ENCODE measurements around the gene ELMOD3.

ELMOD3 gene

DNA sequence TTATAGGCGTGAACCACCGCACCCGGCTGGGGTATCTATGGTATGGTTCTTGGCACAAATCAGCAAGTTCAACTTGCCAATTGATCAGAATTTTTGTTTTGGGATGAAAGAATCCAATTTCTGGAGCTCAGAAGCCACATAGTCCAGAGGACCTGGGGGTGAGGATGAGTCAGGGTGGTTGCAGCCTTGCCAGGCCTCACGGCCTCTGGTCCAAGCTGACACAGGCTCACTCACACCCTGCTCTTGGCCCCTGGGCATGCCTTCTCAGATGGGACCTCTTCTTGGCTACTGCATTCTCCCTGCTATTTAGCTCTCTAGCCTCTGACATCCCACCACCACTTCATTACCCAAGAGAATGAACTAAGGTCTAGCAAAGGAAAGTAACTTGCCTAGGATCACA is 39.3 kb downstream of the ELMOD3 start:
- no peak for TF ChIP-seq CTCF (IDR thresholded peaks at IDR 0.05; ENCODE audit: low read depth, low read length)
- peak; percentile 11 to 35 for DNase-seq (ENCODE audit: low read depth in 2 of 2)
- H3K4me3 ChIP-seq (replicated peaks in 1 of 2; ENCODE audit: low read depth in 2 of 2, low read length in 2 of 2), result no peak overlapping the region

DNA sequence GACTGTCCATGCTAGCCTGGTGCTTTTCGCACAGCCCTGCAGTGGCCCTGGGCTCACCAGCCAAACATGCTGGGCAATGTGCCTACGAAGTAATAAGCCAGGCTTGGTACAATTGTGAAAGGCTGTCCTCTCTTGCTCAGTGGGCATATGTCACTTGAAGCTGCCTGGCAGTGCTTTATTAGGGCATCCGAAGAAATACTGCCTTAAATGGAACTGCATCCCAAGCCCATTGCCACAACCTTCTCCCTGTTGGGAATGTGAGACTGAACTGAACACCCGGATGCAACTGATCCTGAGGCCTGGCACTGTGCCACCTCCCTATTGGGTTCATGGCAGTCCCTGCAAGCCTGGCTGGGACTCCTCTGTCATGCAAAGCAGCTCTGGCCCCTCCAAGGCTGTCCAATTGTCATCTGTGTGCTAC is 39.7 kb downstream of the ELMOD3 start:
- no peak overlapping the region for H3K4me3 ChIP-seq (replicated peaks in 1 of 2; ENCODE audit: low read depth in 2 of 2, low read length in 2 of 2)
- DNase-seq (ENCODE audit: low read depth in 2 of 2), result no peak
- TF ChIP-seq CTCF (IDR thresholded peaks at IDR 0.05; ENCODE audit: low read depth, low read length), result no peak

DNA sequence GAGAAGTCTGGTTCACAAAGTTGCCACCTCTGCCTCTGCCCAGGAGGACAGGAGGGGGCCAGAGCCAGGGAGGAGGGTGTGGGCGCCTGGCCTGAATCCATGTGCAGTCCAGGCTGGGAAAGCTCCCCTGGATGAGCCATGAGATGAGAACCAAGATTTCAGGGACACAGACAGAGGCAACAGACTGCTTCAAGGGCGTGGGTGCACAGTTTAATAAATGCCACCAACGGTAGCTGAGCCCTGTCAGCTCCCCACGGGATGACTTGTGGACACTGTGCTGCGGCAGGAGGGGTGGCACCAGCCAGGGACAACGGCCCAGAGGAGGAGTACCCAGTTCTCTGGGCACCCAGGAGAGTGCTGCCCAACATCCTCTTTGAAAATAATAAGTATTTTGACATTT is 40.4 kb downstream of the ELMOD3 start:
- DNase-seq (ENCODE audit: low read depth in 2 of 2), result no peak
- H3K4me3 ChIP-seq (replicated peaks in 1 of 2; ENCODE audit: low read depth in 2 of 2, low read length in 2 of 2), result no peak overlapping the region
- no peak for TF ChIP-seq CTCF (IDR thresholded peaks at IDR 0.05; ENCODE audit: low read depth, low read length)

DNA sequence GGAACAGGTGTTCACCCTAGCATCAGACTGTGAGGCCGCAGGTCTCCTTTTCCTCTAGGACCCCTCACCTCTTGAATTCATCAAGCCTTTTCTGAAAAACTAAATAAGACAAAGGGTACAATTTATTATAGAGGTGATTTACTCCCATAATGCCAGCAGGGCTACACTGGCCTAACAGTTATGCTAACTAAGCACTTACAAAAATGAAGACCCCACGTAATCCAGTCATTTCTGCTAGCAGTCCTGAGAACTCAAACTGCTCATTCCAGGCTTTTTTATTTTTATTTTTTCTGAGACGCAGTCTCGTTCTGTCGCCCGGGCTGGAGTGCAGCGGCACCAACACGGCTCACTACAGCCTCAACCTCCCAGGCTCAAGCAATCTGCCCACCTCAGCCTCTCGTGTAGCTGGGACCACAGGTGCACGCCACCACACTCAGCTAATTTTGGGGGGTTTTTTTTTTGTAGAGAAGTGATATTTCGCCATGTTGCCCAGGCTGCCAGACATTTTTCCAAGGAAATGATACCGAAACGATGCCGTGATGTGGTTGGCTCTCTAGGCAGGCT is 41.4 kb downstream of the ELMOD3 start:
- H3K4me3 ChIP-seq (replicated peaks in 1 of 2; ENCODE audit: low read depth in 2 of 2, low read length in 2 of 2), result no peak overlapping the region
- TF ChIP-seq CTCF (IDR thresholded peaks at IDR 0.05; ENCODE audit: low read depth, low read length), result no peak
- no peak for DNase-seq (ENCODE audit: low read depth in 2 of 2)

GRCh38 chr2:85396531-85397470 is 42.2 kb downstream of the ELMOD3 start:
- TF ChIP-seq CTCF (IDR thresholded peaks at IDR 0.05; ENCODE audit: low read depth, low read length), result no peak
- no peak for DNase-seq (ENCODE audit: low read depth in 2 of 2)
- H3K4me3 ChIP-seq (replicated peaks in 1 of 2; ENCODE audit: low read depth in 2 of 2, low read length in 2 of 2), result no peak overlapping the region

DNA sequence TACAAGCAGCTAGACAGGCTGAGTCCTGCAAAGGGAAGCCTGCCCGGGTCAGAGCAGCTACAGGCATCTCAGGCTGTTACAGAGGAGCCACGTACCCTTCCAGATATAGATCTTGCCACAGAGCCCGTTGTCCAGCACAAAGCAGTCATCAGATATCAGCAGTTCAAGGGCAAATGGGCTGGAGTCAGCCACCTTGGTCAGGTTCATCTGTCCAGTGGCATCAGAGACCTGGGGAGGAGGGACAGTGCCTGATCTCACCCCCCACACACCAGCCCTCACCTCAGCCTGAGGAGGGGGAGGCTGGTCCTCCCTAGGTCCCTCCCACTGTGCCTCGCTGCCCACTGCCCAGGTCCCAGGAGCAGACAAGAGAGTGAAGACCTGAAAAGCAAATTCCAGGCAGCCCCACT is 43.4 kb downstream of the ELMOD3 start:
- no peak overlapping the region for H3K4me3 ChIP-seq (replicated peaks in 1 of 2; ENCODE audit: low read depth in 2 of 2, low read length in 2 of 2)
- DNase-seq (ENCODE audit: low read depth in 2 of 2), result no peak
- TF ChIP-seq CTCF (IDR thresholded peaks at IDR 0.05; ENCODE audit: low read depth, low read length), result no peak
